Caco-2 (cell line): ENCODE results near the gene GAB2. TPM values are rescaled to one million over a fixed set of nuclear protein-coding genes. Genes with fewer than 3 reads are reported as not detected.

Experiments used
- BruUV-seq: library from RNA; stranded (reverse); fragments of 400-500 nt; replicated peaks from 2 replicates; lab custom pipeline; 2021; lab: Mats Ljungman, UMichigan
- CTCF ChIA-PET: fragments of 300-600 bp; sonication (Branson Sonifier 250); formaldehyde crosslinking; loops from one replicate; lab custom pipeline; 2022; ENCODE audit warnings: antibody characterized with exemption; lab: Charles Lee
- POLR2A ChIA-PET: fragments of 300-600 bp; sonication (Branson Sonifier 250); formaldehyde crosslinking; loops from one replicate; lab custom pipeline; 2022; ENCODE audit warnings: antibody characterized with exemption; lab: Charles Lee
- DNase-seq, 2 experiments: peaks; one replicate each; pipeline versions ENCODE4 v3.0.0 to v3.0.0-alpha.2; 2020 to 2022
- H3K27me3 ChIP-seq: replicated peaks from 2 replicates; pipeline ENCODE4 v1.6.0; 2011; ENCODE audit warnings: low read length; ENCODE audit not compliant: control insufficient read depth, insufficient read depth
- H3K36me3 ChIP-seq: 2 replicates; pipeline ENCODE4 v1.5.1; 2011; ENCODE audit warnings: low read length; ENCODE audit not compliant: control insufficient read depth, insufficient read depth
- H3K4me1 ChIP-seq: fragments of 250-450 bp; sonication (Bioruptor Pico); 2 replicates; pipeline ENCODE4 v1.5.1; 2020; ENCODE audit warnings: mild to moderate bottlenecking
- H3K4me3 ChIP-seq: 2 replicates; pipeline ENCODE4 v1.5.1; 2011; ENCODE audit warnings: low read depth, mild to moderate bottlenecking, control low read depth, low read length
- H3K9me3 ChIP-seq: fragments of 250-450 bp; sonication (Bioruptor Pico); 2 replicates; pipeline ENCODE4 v1.5.1; 2020; ENCODE audit warnings: mild to moderate bottlenecking, moderate library complexity
- H3K27ac Mint-ChIP-seq: one replicate; pipeline ENCODE4 v1.8.0; 2022; ENCODE audit warnings: mixed read lengths; ENCODE audit not compliant: unreplicated experiment
- H3K27me3 Mint-ChIP-seq: one replicate; pipeline ENCODE4 v1.8.0; 2022; ENCODE audit warnings: mixed read lengths; ENCODE audit not compliant: insufficient read depth, unreplicated experiment
- H3K36me3 Mint-ChIP-seq: one replicate; pipeline ENCODE4 v1.8.0; 2022; ENCODE audit warnings: mild to moderate bottlenecking, mixed read lengths; ENCODE audit not compliant: insufficient read depth, unreplicated experiment
- H3K4me1 Mint-ChIP-seq: one replicate; pipeline ENCODE4 v1.8.0; 2022; ENCODE audit warnings: low read depth, mixed read lengths; ENCODE audit not compliant: unreplicated experiment
- H3K4me3 Mint-ChIP-seq: one replicate; pipeline ENCODE4 v1.8.0; 2022; ENCODE audit warnings: mild to moderate bottlenecking, moderate library complexity, mixed read lengths; ENCODE audit not compliant: unreplicated experiment
- H3K9me3 Mint-ChIP-seq: one replicate; pipeline ENCODE4 v1.8.0; 2022; ENCODE audit warnings: mixed read lengths; ENCODE audit not compliant: unreplicated experiment
- CTCF ChIP-seq, 2 experiments: fragments of 200-600 bp in 1 of 2; IDR thresholded peaks; 1 replicate in 1 of 2; 2 replicates in 1 of 2; pipeline versions ENCODE4 v1.5.1 to v1.8.0; 2011 to 2022; ENCODE audit warnings: antibody characterized with exemption in 1 of 2, control low read depth in 1 of 2, inconsistent platforms in 1 of 2, low read depth in 1 of 2, low read length in 1 of 2, mild to moderate bottlenecking in 1 of 2, moderate library complexity in 1 of 2; ENCODE audit not compliant: insufficient read depth in 1 of 2, severe bottlenecking in 1 of 2, unreplicated experiment in 1 of 2
- intact Hi-C: fragments of 100-400 bp; cut with micrococcal nuclease; formaldehyde crosslinking; loops from one replicate; pipeline ENCODE4 v1.10.0; 2022; ENCODE audit not compliant: unreplicated experiment
- total RNA-seq: library from RNA; stranded (reverse); gene quantifications from 2 replicates; pipeline ENCODE4 v1.2.3, GENCODE V29; 2022

GAB2 gene
- total RNA-seq, 1 experiment from 2014 or later = 67.3 TPM

- DNase-seq = no peak
- Mint-ChIP-seq H3K4me1 (peaks cover 48% of the 10 kb centered on the region), H3K9me3 (no peaks in the 10 kb centered on the region), H3K4me3 (no peak overlapping the region), H3K36me3 (no peaks in the 10 kb centered on the region), H3K27me3 (no peaks in the 10 kb centered on the region), H3K27ac (peak overlapping the region; percentile 70)
- no peak for TF ChIP-seq CTCF (IDR thresholded peaks at IDR 0.05; ENCODE audit: insufficient read depth in 1 of 2, low read depth in 1 of 2, low read length in 1 of 2, severe bottlenecking in 1 of 2, unreplicated experiment in 1 of 2)
- H3K36me3 ChIP-seq = no peaks in the 10 kb centered on the region
- BruUV-seq = no TSS peak
- H3K27me3 ChIP-seq = no peaks in the 10 kb centered on the region
- H3K4me1 ChIP-seq = peaks cover 22% of the 10 kb centered on the region
- ChIA-PET POLR2A (interaction anchor here (1.1 kb wide), 1 partner anchor 67 kb away, joined by 3 read pairs; no protein-coding TSS in a partner anchor), CTCF (no interaction called here)
- H3K9me3 ChIP-seq = no peaks in the 10 kb centered on the region
- no peak overlapping the region for H3K4me3 ChIP-seq
- intact Hi-C loops = loop anchor here (5.0 kb wide), 1 partner anchor 67 kb away; no protein-coding TSS in a partner anchor
Observed at GRCh38 chr11:78349624-78350023, 68.0 kb downstream of the GAB2 start.

- no TSS peak for BruUV-seq
- Mint-ChIP-seq H3K9me3 (no peaks in the 10 kb centered on the region), H3K27me3 (no peaks in the 10 kb centered on the region), H3K36me3 (no peaks in the 10 kb centered on the region), H3K4me3 (no peak overlapping the region), H3K4me1 (peaks cover 49% of the 10 kb centered on the region), H3K27ac (no peak overlapping the region)
- ChIA-PET CTCF (no interaction called here), POLR2A (no interaction called here)
- Histone ChIP-seq H3K36me3 (no peaks in the 10 kb centered on the region), H3K4me3 (no peak overlapping the region), H3K9me3 (no peaks in the 10 kb centered on the region), H3K4me1 (peaks cover 22% of the 10 kb centered on the region), H3K27me3 (no peaks in the 10 kb centered on the region)
- DNase-seq = no peak
- no peak for TF ChIP-seq CTCF (IDR thresholded peaks at IDR 0.05; ENCODE audit: insufficient read depth in 1 of 2, low read depth in 1 of 2, low read length in 1 of 2, severe bottlenecking in 1 of 2, unreplicated experiment in 1 of 2)
- intact Hi-C loops = no loop called here
Observed at GRCh38 chr11:78349114-78349513, 68.5 kb downstream of the GAB2 start.

GRCh38 chr11:78347956-78348355 is 69.7 kb downstream of the GAB2 start:
- ChIA-PET CTCF (no interaction called here), POLR2A (no interaction called here)
- Mint-ChIP-seq H3K4me1 (peaks cover 54% of the 10 kb centered on the region), H3K4me3 (no peak overlapping the region), H3K36me3 (no peaks in the 10 kb centered on the region), H3K27ac (no peak overlapping the region), H3K9me3 (no peaks in the 10 kb centered on the region), H3K27me3 (no peaks in the 10 kb centered on the region)
- Histone ChIP-seq H3K4me3 (no peak overlapping the region), H3K36me3 (no peaks in the 10 kb centered on the region), H3K27me3 (no peaks in the 10 kb centered on the region), H3K9me3 (no peaks in the 10 kb centered on the region), H3K4me1 (peaks cover 22% of the 10 kb centered on the region)
- intact Hi-C loops = no loop called here
- TF ChIP-seq CTCF (IDR thresholded peaks at IDR 0.05; ENCODE audit: insufficient read depth in 1 of 2, low read depth in 1 of 2, low read length in 1 of 2, severe bottlenecking in 1 of 2, unreplicated experiment in 1 of 2) = no peak
- BruUV-seq = no TSS peak
- no peak for DNase-seq
